ENCODE measurements around the gene ANO1.

GRCh38 chr11:70079691-70080090 lies 1.6 kb downstream of the ANO1 start:
- no peak for TF ChIP-seq CTCF (IDR thresholded peaks at IDR 0.05; ENCODE audit: insufficient read depth, low read depth, low read length)
- no peak for TF ChIP-seq EZH2 (IDR thresholded peaks at IDR 0.05; ENCODE audit: insufficient read depth, low read length)
